ENCODE measurements around the gene MFSD12.

GRCh38 chr19:3603121-3603811 is 45.9 kb upstream of the MFSD12 start:
- TF ChIP-seq EZH2 (IDR thresholded peaks at IDR 0.05; ENCODE audit: insufficient read depth, poor library complexity, severe bottlenecking) = no peak
- TF ChIP-seq EZH2phosphoT487 (IDR thresholded peaks at IDR 0.05; ENCODE audit: insufficient read depth, low read depth) = no peak
